Coronary artery (tissue), 2 donors: ENCODE results near the gene MED7.

Experiments
- DNase-seq: peaks from one replicate; pipeline ENCODE4 v3.0.0-alpha.2; 2017; ENCODE audit warnings: low spot score
- H3K27ac ChIP-seq, 2 donors: fragments of 200-600 bp; sonication (generic); one replicate each; pipeline ENCODE4 v1.5.1; 2016 to 2019
- H3K4me3 ChIP-seq: fragments of 200-600 bp; sonication (generic); 2 replicates; pipeline ENCODE4 v1.5.1; 2016; ENCODE audit warnings: mild to moderate bottlenecking, moderate library complexity
- CTCF ChIP-seq: fragments of 200-600 bp; sonication (generic); IDR thresholded peaks from one replicate; pipeline ENCODE4 v1.5.1; 2019; ENCODE audit warnings: antibody characterized with exemption

Gene MED7

GRCh38 chr5:157182143-157182757, 39.6 kb upstream of the MED7 start:
- no peak for DNase-seq
- no peak for TF ChIP-seq CTCF
- Histone ChIP-seq H3K27ac (no peak overlapping the region), H3K4me3 (no peak overlapping the region)

- Histone ChIP-seq H3K4me3 (no peak within 1 kb of the TSS), H3K27ac (no peak within 1 kb of the TSS)
- DNase-seq: no peak
- no peak for TF ChIP-seq CTCF
Measured at GRCh38 chr5:157180374-157181264, 38.0 kb upstream of the MED7 start, which contains the start of gene ITK. Gene ITK, plus strand, starts transcription at chr5:157180840. Its CDS starts 138 bp downstream, at chr5:157180978.

GRCh38 chr5:157178966-157179365, 36.3 kb upstream of the MED7 start:
- Histone ChIP-seq H3K4me3 (no peak overlapping the region), H3K27ac (no peak overlapping the region)
- DNase-seq: no peak
- no peak for TF ChIP-seq CTCF

- TF ChIP-seq CTCF: no peak
- no peak for DNase-seq
- Histone ChIP-seq H3K4me3 (no peak overlapping the region), H3K27ac (no peak overlapping the region)
Measured at GRCh38 chr5:157177953-157178352, 35.3 kb upstream of the MED7 start.

- H3K4me3 ChIP-seq: no peak overlapping the region
- DNase-seq: no peak
- TF ChIP-seq CTCF: no peak
- no peak overlapping the region for H3K27ac ChIP-seq
Measured at GRCh38 chr5:157175071-157175612, 32.5 kb upstream of the MED7 start.

GRCh38 chr5:157172403-157172802, 29.7 kb upstream of the MED7 start:
- Histone ChIP-seq H3K4me3 (no peak overlapping the region), H3K27ac (no peak overlapping the region)
- no peak for DNase-seq
- TF ChIP-seq CTCF: no peak
